ENCODE data around the gene LENG8. TPM values are rescaled to one million over a fixed set of nuclear protein-coding genes. Genes with fewer than 3 reads are reported as not detected.

Gene LENG8
- total and polyA plus RNA-seq, 2 of the 13 experiments (the other 11 are each of a cell fraction or from before 2014, with no cell fraction given): 14.3 to 41.9 TPM

DNA sequence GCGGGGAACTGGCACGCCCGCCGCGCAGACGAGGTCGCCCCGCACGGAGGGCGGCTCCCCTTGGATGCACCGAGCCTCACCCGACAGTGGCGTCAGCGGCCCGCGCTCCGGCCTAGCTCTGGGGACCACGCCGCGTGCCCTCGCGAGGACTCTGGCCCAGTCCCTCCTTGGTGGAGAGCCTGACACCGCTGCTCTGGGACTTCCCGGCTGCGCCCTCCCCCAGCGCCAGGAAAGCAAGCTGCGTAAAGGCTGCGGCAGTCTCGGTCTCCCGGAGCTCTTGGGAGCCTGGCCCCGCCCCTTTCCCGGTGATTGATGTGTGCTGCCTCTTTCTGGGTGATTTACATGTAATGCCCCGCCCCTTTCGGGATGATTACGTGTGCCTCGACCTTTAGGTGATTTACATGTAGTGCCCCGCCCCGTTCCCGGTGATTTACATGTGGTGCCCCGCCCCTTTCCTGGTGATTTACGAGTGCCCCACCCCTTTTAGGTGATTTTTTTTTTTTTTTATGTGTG, 14.6 kb downstream of the LENG8 start, which contains the start of gene LENG9 (continued):
- TF ChIP-seq ZNF691 (CRISPR knock-in tag; IDR thresholded peaks at IDR 0.05; ENCODE audit: borderline replicate concordance, low read depth) (no peak; the same call in 1 of the 2 replicates), CENPX (CRISPR knock-in tag; IDR thresholded peaks at IDR 0.05) (no peak), ZFP37 (CRISPR knock-in tag; IDR thresholded peaks at IDR 0.05; ENCODE audit: borderline replicate concordance) (peak; percentile 60; the same call in 1 of the 2 replicates), ZNF18 (CRISPR knock-in tag; IDR thresholded peaks at IDR 0.05; ENCODE audit: insufficient replicate concordance) (peak; percentile 72), TCF7 (IDR thresholded peaks at IDR 0.05; ENCODE audit: low read depth) (no peak), NFKB2 (CRISPR knock-in tag; IDR thresholded peaks at IDR 0.05; ENCODE audit: borderline replicate concordance) (no peak), TGIF2 (CRISPR knock-in tag; IDR thresholded peaks at IDR 0.05) (peak; percentile 24; the same call in 1 of the 2 replicates), ZNF296 (CRISPR knock-in tag; conservative IDR thresholded peaks at IDR 0.05) (no peak), TERF1 (CRISPR knock-in tag; IDR thresholded peaks at IDR 0.05) (no peak), TBX3 (IDR thresholded peaks at IDR 0.05; ENCODE audit: borderline replicate concordance) (no peak), ZNF160 (CRISPR knock-in tag; IDR thresholded peaks at IDR 0.05) (peak; percentile 54; the same call in 1 of the 2 replicates), FIP1L1 (IDR thresholded peaks at IDR 0.05; ENCODE audit: borderline replicate concordance, insufficient read depth, low read depth, low read length) (no peak), DPF2 (CRISPR knock-in tag; IDR thresholded peaks at IDR 0.05; ENCODE audit: borderline replicate concordance, low read depth) (no peak), ZNF451 (CRISPR knock-in tag; IDR thresholded peaks at IDR 0.05) (0 out of 2 replicates have a peak, but pooled peaks have one; percentile 11), NAIF1 (CRISPR knock-in tag; IDR thresholded peaks at IDR 0.05; ENCODE audit: borderline replicate concordance) (peak; percentile 99), ATF7-NPFF (CRISPR knock-in tag; IDR thresholded peaks at IDR 0.05; ENCODE audit: low read depth) (no peak; the same call in 1 of the 2 replicates), SIN3A (IDR thresholded peaks at IDR 0.05; ENCODE audit: borderline replicate concordance, low read depth, low read length) (peak; percentile 76; the same call in 1 of the 2 replicates), ATF5 (CRISPR knock-in tag; IDR thresholded peaks at IDR 0.05; ENCODE audit: low read depth) (no peak), CSRNP2 (CRISPR knock-in tag; conservative IDR thresholded peaks at IDR 0.05; ENCODE audit: low read depth) (no peak)
- TF ChIP-seq, protein P1, sequence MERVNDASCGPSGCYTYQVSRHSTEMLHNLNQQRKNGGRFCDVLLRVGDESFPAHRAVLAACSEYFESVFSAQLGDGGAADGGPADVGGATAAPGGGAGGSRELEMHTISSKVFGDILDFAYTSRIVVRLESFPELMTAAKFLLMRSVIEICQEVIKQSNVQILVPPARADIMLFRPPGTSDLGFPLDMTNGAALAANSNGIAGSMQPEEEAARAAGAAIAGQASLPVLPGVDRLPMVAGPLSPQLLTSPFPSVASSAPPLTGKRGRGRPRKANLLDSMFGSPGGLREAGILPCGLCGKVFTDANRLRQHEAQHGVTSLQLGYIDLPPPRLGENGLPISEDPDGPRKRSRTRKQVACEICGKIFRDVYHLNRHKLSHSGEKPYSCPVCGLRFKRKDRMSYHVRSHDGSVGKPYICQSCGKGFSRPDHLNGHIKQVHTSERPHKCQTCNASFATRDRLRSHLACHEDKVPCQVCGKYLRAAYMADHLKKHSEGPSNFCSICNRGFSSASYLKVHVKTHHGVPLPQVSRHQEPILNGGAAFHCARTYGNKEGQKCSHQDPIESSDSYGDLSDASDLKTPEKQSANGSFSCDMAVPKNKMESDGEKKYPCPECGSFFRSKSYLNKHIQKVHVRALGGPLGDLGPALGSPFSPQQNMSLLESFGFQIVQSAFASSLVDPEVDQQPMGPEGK (CRISPR knock-in tag; IDR thresholded peaks at IDR 0.05): peak; percentile 45; the same call in 1 of the 2 replicates

Measured in HepG2 (cell line).